GM23338 (cell line): ENCODE data around the gene KIRREL3. TPM values are rescaled to one million over a fixed set of nuclear protein-coding genes. Genes with fewer than 3 reads are reported as not detected.

Source experiments
- ATAC-seq: fragments of 200-7000 bp; cut with Tn5 transposase; 3 replicates; pipeline ENCODE4 v1.9.1; 2020
- DNase-seq: peaks from one replicate; pipeline ENCODE4 v3.0.0-alpha.2; 2015; ENCODE audit warnings: low spot score
- H2AFZ ChIP-seq: fragments of 200-600 bp; sonication (generic); 2 replicates; pipeline ENCODE4 v1.8.0; 2016; ENCODE audit warnings: antibody characterized with exemption, mild to moderate bottlenecking, moderate library complexity
- H3F3A ChIP-seq: fragments of 200-600 bp; sonication (generic); replicated peaks from 2 replicates; pipeline ENCODE4 v1.8.0; 2017; ENCODE audit warnings: antibody characterized with exemption, mixed run types, low read depth
- H3K27ac ChIP-seq: fragments of 200-600 bp; sonication (generic); 2 replicates; pipeline ENCODE4 v1.6.1; 2016; ENCODE audit warnings: low read depth
- H3K27me3 ChIP-seq: fragments of 200-600 bp; sonication (generic); 2 replicates; pipeline ENCODE4 v1.8.0; 2016; ENCODE audit warnings: mild to moderate bottlenecking, mixed run types, moderate library complexity; ENCODE audit not compliant: insufficient read depth
- H3K36me3 ChIP-seq: fragments of 200-600 bp; sonication (generic); 2 replicates; pipeline ENCODE4 v1.8.0; 2016; ENCODE audit warnings: mild to moderate bottlenecking; ENCODE audit not compliant: insufficient read depth
- H3K4me1 ChIP-seq: fragments of 200-600 bp; sonication (generic); 2 replicates; pipeline ENCODE4 v1.8.0; 2016; ENCODE audit warnings: mild to moderate bottlenecking, moderate library complexity; ENCODE audit not compliant: insufficient read depth
- H3K4me2 ChIP-seq: fragments of 200-600 bp; sonication (generic); 2 replicates; pipeline ENCODE4 v1.7.1; 2017; ENCODE audit warnings: mixed run types
- H3K4me3 ChIP-seq: fragments of 200-600 bp; sonication (generic); 2 replicates; pipeline ENCODE4 v1.6.1; 2016; ENCODE audit warnings: mixed run types
- H3K79me2 ChIP-seq: fragments of 200-600 bp; sonication (generic); replicated peaks from 2 replicates; pipeline ENCODE4 v1.8.0; 2017; ENCODE audit warnings: mild to moderate bottlenecking; ENCODE audit not compliant: insufficient read depth
- H3K9me2 ChIP-seq: fragments of 200-600 bp; sonication (generic); 2 replicates; pipeline ENCODE4 v1.8.0; 2017; ENCODE audit not compliant: insufficient read depth
- H4K20me1 ChIP-seq: fragments of 200-600 bp; sonication (generic); replicated peaks from 2 replicates; pipeline ENCODE4 v1.8.0; 2017; ENCODE audit warnings: mild to moderate bottlenecking; ENCODE audit not compliant: insufficient read depth
- H3K27ac Mint-ChIP-seq: 2 replicates; pipeline ENCODE4 v1.8.0; 2020; ENCODE audit warnings: inconsistent platforms, mild to moderate bottlenecking, moderate library complexity, mixed read lengths
- H3K27me3 Mint-ChIP-seq: 3 replicates; pipeline ENCODE4 v1.8.0; 2022; ENCODE audit warnings: low read depth, mild to moderate bottlenecking, moderate library complexity, mixed read lengths, inconsistent platforms; ENCODE audit not compliant: insufficient read depth, poor library complexity
- H3K36me3 Mint-ChIP-seq: 3 replicates; pipeline ENCODE4 v1.8.0; 2021; ENCODE audit warnings: low read depth, mild to moderate bottlenecking, inconsistent platforms, moderate library complexity, mixed read lengths
- H3K4me1 Mint-ChIP-seq: 3 replicates; pipeline ENCODE4 v1.8.0; 2020; ENCODE audit warnings: mild to moderate bottlenecking, inconsistent platforms, mixed read lengths
- H3K4me3 Mint-ChIP-seq: 3 replicates; pipeline ENCODE4 v1.8.0; 2021; ENCODE audit warnings: moderate library complexity, mild to moderate bottlenecking, inconsistent platforms, mixed read lengths
- H3K9me3 Mint-ChIP-seq: 3 replicates; pipeline ENCODE4 v1.8.0; 2020; ENCODE audit warnings: moderate library complexity, mild to moderate bottlenecking, inconsistent platforms, mixed read lengths
- CREB1 ChIP-seq: fragments of 250-450 bp; sonication (Bioruptor Pico); IDR thresholded peaks from 2 replicates; pipeline ENCODE4 v1.5.0; 2020; ENCODE audit warnings: low read depth, mild to moderate bottlenecking, moderate library complexity
- EZH2 ChIP-seq: fragments of 200-600 bp; sonication (generic); IDR thresholded peaks from one replicate; pipeline ENCODE4 v1.8.0; 2017; ENCODE audit warnings: antibody characterized with exemption, mild to moderate bottlenecking, low read depth; ENCODE audit not compliant: unreplicated experiment
- EZH2phosphoT487 ChIP-seq: fragments of 200-600 bp; sonication (generic); IDR thresholded peaks from one replicate; pipeline ENCODE4 v1.8.1; 2018; ENCODE audit warnings: antibody characterized with exemption; ENCODE audit not compliant: unreplicated experiment
- JUNB ChIP-seq: IDR thresholded peaks from one replicate; pipeline ENCODE4 v1.6.1; 2016; ENCODE audit warnings: antibody characterized with exemption; ENCODE audit not compliant: unreplicated experiment
- NANOG ChIP-seq: IDR thresholded peaks from 2 replicates; pipeline ENCODE4 v1.6.1; 2016; ENCODE audit warnings: antibody characterized with exemption, borderline replicate concordance
- POLR2AphosphoS5 ChIP-seq: IDR thresholded peaks from 2 replicates; pipeline ENCODE4 v1.6.1; 2016; ENCODE audit warnings: antibody characterized with exemption, low read depth
- REST ChIP-seq: IDR thresholded peaks from one replicate; pipeline ENCODE4 v1.6.1; 2018; ENCODE audit warnings: antibody characterized with exemption; ENCODE audit not compliant: unreplicated experiment
- STAT1 ChIP-seq: IDR thresholded peaks from one replicate; pipeline ENCODE4 v1.6.1; 2016; ENCODE audit warnings: antibody characterized with exemption; ENCODE audit not compliant: unreplicated experiment
- ZNF114 ChIP-seq: fragments of 250-450 bp; sonication (Bioruptor Pico); IDR thresholded peaks from 2 replicates; pipeline ENCODE4 v1.5.0; 2020; ENCODE audit warnings: mild to moderate bottlenecking, moderate library complexity
- ZNF331 ChIP-seq: fragments of 250-450 bp; sonication (Bioruptor Pico); IDR thresholded peaks from 2 replicates; pipeline ENCODE4 v1.5.0; 2020; ENCODE audit warnings: low read depth, mild to moderate bottlenecking, moderate library complexity
- polyA plus RNA-seq: library from polyadenylated mRNA; unstranded; fragments of >200 nt; fragmentation: Nextera tagmentation; extraction: Ambion mirVana; gene quantifications from 2 replicates; pipeline ENCODE4 v1.2.1, GENCODE V29; 2016
- total RNA-seq: library from RNA; depleted of rRNA; stranded (reverse); fragments of >200 nt; shearing (Covaris generic); gene quantifications from 2 replicates; pipeline ENCODE4 v1.2.3, GENCODE V29; 2014
- TF ChIP-seq, protein P1 (sequence below): fragments of 250-450 bp; sonication (Bioruptor Pico); IDR thresholded peaks from 2 replicates; pipeline ENCODE4 v1.5.0; 2020; ENCODE audit warnings: mild to moderate bottlenecking, moderate library complexity
- TF ChIP-seq, protein P2 (sequence below), 2 experiments: fragments of 200-600 bp in 1 of 2; sonication (generic) in 1 of 2; conservative IDR thresholded peaks; 2 replicates each; pipeline versions ENCODE4 v1.5.1 to v1.6.1; 2016 to 2017; ENCODE audit warnings: antibody characterized with exemption in 2 of 2, low read depth in 2 of 2, mild to moderate bottlenecking in 2 of 2, moderate library complexity in 1 of 2
- TF ChIP-seq, protein P3 (sequence below): IDR thresholded peaks from 2 replicates; pipeline ENCODE4 v1.6.1; 2016; ENCODE audit warnings: antibody characterized with exemption

The KIRREL3 gene
- total and polyA plus RNA-seq, 2 experiments from 2014 or later: 0.13 to 1.5 TPM

- Mint-ChIP-seq H3K36me3 (no peaks in the 10 kb centered on the region), H3K4me1 (peaks cover 30% of the 10 kb centered on the region), H3K27me3 (peaks cover 13% of the 10 kb centered on the region), H3K9me3 (no peaks in the 10 kb centered on the region; the same call in 2 of the 3 replicates), H3K27ac (no peak overlapping the region), H3K4me3 (no peak overlapping the region)
- Histone ChIP-seq H2AFZ (no peak overlapping the region), H4K20me1 (no peaks in the 10 kb centered on the region), H3F3A (no peaks in the 10 kb centered on the region), H3K27ac (no peak overlapping the region), H3K4me2 (no peak overlapping the region), H3K9me2 (no peaks in the 10 kb centered on the region), H3K4me1 (peaks cover 6% of the 10 kb centered on the region; the same call in 1 of the 2 replicates), H3K27me3 (no peaks in the 10 kb centered on the region), H3K36me3 (no peaks in the 10 kb centered on the region), H3K79me2 (peaks cover 18% of the 10 kb centered on the region), H3K4me3 (no peak overlapping the region)
- no peak for DNase-seq
- no peak for TF ChIP-seq STAT1
- TF ChIP-seq REST: no peak
- TF ChIP-seq JUNB: no peak
- TF ChIP-seq, protein P1, sequence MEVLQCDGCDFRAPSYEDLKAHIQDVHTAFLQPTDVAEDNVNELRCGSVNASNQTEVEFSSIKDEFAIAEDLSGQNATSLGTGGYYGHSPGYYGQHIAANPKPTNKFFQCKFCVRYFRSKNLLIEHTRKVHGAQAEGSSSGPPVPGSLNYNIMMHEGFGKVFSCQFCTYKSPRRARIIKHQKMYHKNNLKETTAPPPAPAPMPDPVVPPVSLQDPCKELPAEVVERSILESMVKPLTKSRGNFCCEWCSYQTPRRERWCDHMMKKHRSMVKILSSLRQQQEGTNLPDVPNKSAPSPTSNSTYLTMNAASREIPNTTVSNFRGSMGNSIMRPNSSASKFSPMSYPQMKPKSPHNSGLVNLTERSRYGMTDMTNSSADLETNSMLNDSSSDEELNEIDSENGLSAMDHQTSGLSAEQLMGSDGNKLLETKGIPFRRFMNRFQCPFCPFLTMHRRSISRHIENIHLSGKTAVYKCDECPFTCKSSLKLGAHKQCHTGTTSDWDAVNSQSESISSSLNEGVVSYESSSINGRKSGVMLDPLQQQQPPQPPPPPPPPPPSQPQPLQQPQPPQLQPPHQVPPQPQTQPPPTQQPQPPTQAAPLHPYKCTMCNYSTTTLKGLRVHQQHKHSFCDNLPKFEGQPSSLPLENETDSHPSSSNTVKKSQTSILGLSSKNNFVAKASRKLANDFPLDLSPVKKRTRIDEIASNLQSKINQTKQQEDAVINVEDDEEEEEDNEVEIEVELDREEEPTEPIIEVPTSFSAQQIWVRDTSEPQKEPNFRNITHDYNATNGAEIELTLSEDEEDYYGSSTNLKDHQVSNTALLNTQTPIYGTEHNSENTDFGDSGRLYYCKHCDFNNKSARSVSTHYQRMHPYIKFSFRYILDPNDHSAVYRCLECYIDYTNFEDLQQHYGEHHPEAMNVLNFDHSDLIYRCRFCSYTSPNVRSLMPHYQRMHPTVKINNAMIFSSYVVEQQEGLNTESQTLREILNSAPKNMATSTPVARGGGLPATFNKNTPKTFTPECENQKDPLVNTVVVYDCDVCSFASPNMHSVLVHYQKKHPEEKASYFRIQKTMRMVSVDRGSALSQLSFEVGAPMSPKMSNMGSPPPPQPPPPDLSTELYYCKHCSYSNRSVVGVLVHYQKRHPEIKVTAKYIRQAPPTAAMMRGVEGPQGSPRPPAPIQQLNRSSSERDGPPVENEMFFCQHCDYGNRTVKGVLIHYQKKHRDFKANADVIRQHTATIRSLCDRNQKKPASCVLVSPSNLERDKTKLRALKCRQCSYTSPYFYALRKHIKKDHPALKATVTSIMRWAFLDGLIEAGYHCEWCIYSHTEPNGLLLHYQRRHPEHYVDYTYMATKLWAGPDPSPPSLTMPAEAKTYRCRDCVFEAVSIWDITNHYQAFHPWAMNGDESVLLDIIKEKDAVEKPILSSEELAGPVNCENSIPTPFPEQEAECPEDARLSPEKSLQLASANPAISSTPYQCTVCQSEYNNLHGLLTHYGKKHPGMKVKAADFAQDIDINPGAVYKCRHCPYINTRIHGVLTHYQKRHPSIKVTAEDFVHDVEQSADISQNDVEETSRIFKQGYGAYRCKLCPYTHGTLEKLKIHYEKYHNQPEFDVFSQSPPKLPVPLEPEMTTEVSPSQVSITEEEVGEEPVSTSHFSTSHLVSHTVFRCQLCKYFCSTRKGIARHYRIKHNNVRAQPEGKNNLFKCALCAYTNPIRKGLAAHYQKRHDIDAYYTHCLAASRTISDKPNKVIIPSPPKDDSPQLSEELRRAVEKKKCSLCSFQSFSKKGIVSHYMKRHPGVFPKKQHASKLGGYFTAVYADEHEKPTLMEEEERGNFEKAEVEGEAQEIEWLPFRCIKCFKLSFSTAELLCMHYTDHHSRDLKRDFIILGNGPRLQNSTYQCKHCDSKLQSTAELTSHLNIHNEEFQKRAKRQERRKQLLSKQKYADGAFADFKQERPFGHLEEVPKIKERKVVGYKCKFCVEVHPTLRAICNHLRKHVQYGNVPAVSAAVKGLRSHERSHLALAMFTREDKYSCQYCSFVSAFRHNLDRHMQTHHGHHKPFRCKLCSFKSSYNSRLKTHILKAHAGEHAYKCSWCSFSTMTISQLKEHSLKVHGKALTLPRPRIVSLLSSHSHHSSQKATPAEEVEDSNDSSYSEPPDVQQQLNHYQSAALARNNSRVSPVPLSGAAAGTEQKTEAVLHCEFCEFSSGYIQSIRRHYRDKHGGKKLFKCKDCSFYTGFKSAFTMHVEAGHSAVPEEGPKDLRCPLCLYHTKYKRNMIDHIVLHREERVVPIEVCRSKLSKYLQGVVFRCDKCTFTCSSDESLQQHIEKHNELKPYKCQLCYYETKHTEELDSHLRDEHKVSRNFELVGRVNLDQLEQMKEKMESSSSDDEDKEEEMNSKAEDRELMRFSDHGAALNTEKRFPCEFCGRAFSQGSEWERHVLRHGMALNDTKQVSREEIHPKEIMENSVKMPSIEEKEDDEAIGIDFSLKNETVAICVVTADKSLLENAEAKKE (CRISPR knock-in tag): no peak
- no peak for TF ChIP-seq POLR2AphosphoS5
- TF ChIP-seq, protein P2, sequence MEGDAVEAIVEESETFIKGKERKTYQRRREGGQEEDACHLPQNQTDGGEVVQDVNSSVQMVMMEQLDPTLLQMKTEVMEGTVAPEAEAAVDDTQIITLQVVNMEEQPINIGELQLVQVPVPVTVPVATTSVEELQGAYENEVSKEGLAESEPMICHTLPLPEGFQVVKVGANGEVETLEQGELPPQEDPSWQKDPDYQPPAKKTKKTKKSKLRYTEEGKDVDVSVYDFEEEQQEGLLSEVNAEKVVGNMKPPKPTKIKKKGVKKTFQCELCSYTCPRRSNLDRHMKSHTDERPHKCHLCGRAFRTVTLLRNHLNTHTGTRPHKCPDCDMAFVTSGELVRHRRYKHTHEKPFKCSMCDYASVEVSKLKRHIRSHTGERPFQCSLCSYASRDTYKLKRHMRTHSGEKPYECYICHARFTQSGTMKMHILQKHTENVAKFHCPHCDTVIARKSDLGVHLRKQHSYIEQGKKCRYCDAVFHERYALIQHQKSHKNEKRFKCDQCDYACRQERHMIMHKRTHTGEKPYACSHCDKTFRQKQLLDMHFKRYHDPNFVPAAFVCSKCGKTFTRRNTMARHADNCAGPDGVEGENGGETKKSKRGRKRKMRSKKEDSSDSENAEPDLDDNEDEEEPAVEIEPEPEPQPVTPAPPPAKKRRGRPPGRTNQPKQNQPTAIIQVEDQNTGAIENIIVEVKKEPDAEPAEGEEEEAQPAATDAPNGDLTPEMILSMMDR (conservative IDR thresholded peaks at IDR 0.05; ENCODE audit: low read depth in 2 of 2): no peak
- no peak for TF ChIP-seq CREB1 (CRISPR knock-in tag)
- no peak for TF ChIP-seq EZH2
- TF ChIP-seq ZNF331 (CRISPR knock-in tag): no peak
- TF ChIP-seq, protein P3, sequence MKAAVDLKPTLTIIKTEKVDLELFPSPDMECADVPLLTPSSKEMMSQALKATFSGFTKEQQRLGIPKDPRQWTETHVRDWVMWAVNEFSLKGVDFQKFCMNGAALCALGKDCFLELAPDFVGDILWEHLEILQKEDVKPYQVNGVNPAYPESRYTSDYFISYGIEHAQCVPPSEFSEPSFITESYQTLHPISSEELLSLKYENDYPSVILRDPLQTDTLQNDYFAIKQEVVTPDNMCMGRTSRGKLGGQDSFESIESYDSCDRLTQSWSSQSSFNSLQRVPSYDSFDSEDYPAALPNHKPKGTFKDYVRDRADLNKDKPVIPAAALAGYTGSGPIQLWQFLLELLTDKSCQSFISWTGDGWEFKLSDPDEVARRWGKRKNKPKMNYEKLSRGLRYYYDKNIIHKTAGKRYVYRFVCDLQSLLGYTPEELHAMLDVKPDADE: no peak
- TF ChIP-seq NANOG: no peak
- TF ChIP-seq ZNF114 (CRISPR knock-in tag): no peak
- TF ChIP-seq EZH2phosphoT487: no peak
- no peak for ATAC-seq
Measured at GRCh38 chr11:126387857-126388256, 612.7 kb downstream of the KIRREL3 start.
